Activated CD4-positive, alpha-beta T cell treated with anti-CD3 and anti-CD28 coated beads for 36 hours (primary cell): Measurements from ENCODE around the gene CD1B. TPM values are rescaled to one million over a fixed set of nuclear protein-coding genes. Genes with fewer than 3 reads are reported as not detected.

Experiments
- ATAC-seq: fragments of 200-7000 bp; cut with Tn5 transposase; one replicate; pipeline ENCODE4 v1.10.0; 2021; ENCODE audit warnings: mild to moderate bottlenecking, moderate library complexity
- CTCF ChIA-PET: fragments of 350-600 bp; sonication (Branson Sonifier 250); formaldehyde crosslinking; loops from one replicate; lab custom pipeline; 2021; ENCODE audit warnings: antibody characterized with exemption; lab: Charles Lee
- POLR2A ChIA-PET: fragments of 350-600 bp; sonication (Branson Sonifier 250); formaldehyde crosslinking; loops from one replicate; lab custom pipeline; 2021; ENCODE audit warnings: antibody characterized with exemption, inconsistent platforms; lab: Charles Lee
- DNase-seq: peaks from one replicate; pipeline ENCODE4 v3.0.0-alpha.2; 2020
- H3K27ac Mint-ChIP-seq: one replicate; pipeline ENCODE4 v1.8.0; 2021; ENCODE audit warnings: mixed read lengths
- H3K27me3 Mint-ChIP-seq: one replicate; pipeline ENCODE4 v1.8.0; 2021; ENCODE audit warnings: mixed read lengths
- H3K36me3 Mint-ChIP-seq: one replicate; pipeline ENCODE4 v1.8.0; 2021; ENCODE audit warnings: low read depth, mixed read lengths
- H3K4me1 Mint-ChIP-seq: one replicate; pipeline ENCODE4 v1.8.0; 2021; ENCODE audit warnings: mixed read lengths
- H3K4me3 Mint-ChIP-seq: one replicate; pipeline ENCODE4 v1.8.0; 2021; ENCODE audit warnings: mild to moderate bottlenecking, moderate library complexity, mixed read lengths
- H3K9me3 Mint-ChIP-seq: one replicate; pipeline ENCODE4 v1.8.0; 2021; ENCODE audit warnings: low read depth, mixed read lengths
- intact Hi-C, 2 experiments: fragments of 100-400 bp; cut with DNase I in 1 of 2; cut with micrococcal nuclease in 1 of 2; formaldehyde crosslinking; loops; one replicate each; pipeline versions ENCODE4 v1.14.2 to v1.15.1; 2022 to 2024; cut with DNase I, micrococcal nuclease
- total RNA-seq, 2 experiments: library from RNA; stranded (reverse); gene quantifications; one replicate each; pipeline ENCODE4 v1.2.3, GENCODE V29; 2021

CD1B gene
- total RNA-seq, 2 experiments from 2014 or later = not detected

DNA sequence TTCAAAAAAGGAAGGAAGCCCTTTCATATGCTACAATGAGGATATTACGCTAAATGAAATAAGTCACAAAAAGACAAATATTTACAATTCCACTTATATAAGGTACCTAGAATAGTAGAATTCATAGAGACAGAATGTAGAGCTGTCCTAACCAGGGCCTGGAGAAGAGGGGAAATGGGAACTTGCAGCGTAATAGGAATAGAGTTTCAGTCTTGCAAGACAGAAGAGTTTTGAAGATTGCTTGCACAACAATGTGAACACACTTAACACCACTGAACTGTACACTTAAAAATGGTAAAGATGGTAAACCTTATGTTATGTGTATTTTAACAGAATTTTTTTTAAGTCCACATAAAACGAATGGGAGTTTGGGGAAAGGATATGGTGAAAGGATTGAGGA, 2.9 kb downstream of the CD1B start:
- ChIA-PET POLR2A (no interaction called here), CTCF (no interaction called here)
- no peak overlapping the region for H3K27ac Mint-ChIP-seq
- H3K36me3 Mint-ChIP-seq = no peaks in the 10 kb centered on the region
- H3K9me3 Mint-ChIP-seq = peaks cover 2% of the 10 kb centered on the region
- ATAC-seq (no peak), DNase-seq (no peak)
- H3K4me3 Mint-ChIP-seq = no peak overlapping the region
- H3K4me1 Mint-ChIP-seq = peaks cover 7% of the 10 kb centered on the region
- intact Hi-C loops = no loop called here
- peaks cover 2% of the 10 kb centered on the region for H3K27me3 Mint-ChIP-seq

GRCh38 chr1:158327481-158327880, 3.9 kb downstream of the CD1B start:
- Mint-ChIP-seq H3K9me3 (peaks cover 5% of the 10 kb centered on the region), H3K27ac (no peak overlapping the region), H3K27me3 (peaks cover 8% of the 10 kb centered on the region), H3K36me3 (no peaks in the 10 kb centered on the region), H3K4me1 (peaks cover 4% of the 10 kb centered on the region), H3K4me3 (no peak overlapping the region)
- ATAC-seq (no peak), DNase-seq (no peak)
- CTCF ChIA-PET = interaction anchor here (0.9 kb wide), 1 partner anchor 32 kb away, joined by 3 read pairs; no protein-coding TSS in a partner anchor
- POLR2A ChIA-PET = no interaction called here
- intact Hi-C loops = no loop called here

- no peak overlapping the region for H3K27ac Mint-ChIP-seq
- no peak overlapping the region for H3K4me3 Mint-ChIP-seq
- H3K27me3 Mint-ChIP-seq = peaks cover 15% of the 10 kb centered on the region
- H3K9me3 Mint-ChIP-seq = peaks cover 5% of the 10 kb centered on the region
- POLR2A ChIA-PET = no interaction called here
- H3K36me3 Mint-ChIP-seq = no peaks in the 10 kb centered on the region
- intact Hi-C loops = no loop called here
- no peak for ATAC-seq
- no peak for DNase-seq
- peaks cover 4% of the 10 kb centered on the region for H3K4me1 Mint-ChIP-seq
- CTCF ChIA-PET = no interaction called here
Observed at GRCh38 chr1:158324395-158324794, 6.9 kb downstream of the CD1B start.

DNA sequence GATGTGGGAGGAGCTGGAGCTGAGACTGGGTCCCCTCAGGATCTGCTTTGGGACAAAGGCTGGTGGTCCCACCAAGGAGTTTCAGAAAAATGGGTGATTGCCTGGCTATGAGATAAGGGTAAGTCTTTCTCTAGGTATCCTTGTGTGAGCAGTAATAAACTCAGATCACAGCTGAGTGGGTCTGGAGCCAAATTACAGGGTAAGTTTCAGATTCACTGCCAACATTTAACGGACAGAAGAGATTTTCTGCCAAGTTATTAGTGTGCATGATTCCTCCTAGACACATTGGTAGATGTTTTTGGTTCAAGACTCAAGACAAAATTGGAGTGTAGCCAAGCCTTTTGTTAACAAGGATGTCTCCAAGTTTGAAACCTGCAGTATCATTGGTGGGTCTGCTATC, 7.5 kb downstream of the CD1B start:
- Mint-ChIP-seq H3K9me3 (peaks cover 5% of the 10 kb centered on the region), H3K27ac (no peak overlapping the region), H3K36me3 (no peaks in the 10 kb centered on the region), H3K4me3 (no peak overlapping the region), H3K4me1 (peaks cover 4% of the 10 kb centered on the region), H3K27me3 (peaks cover 15% of the 10 kb centered on the region)
- DNase-seq = no peak
- intact Hi-C loops = no loop called here
- ChIA-PET POLR2A (no interaction called here), CTCF (no interaction called here)
- no peak for ATAC-seq

DNA sequence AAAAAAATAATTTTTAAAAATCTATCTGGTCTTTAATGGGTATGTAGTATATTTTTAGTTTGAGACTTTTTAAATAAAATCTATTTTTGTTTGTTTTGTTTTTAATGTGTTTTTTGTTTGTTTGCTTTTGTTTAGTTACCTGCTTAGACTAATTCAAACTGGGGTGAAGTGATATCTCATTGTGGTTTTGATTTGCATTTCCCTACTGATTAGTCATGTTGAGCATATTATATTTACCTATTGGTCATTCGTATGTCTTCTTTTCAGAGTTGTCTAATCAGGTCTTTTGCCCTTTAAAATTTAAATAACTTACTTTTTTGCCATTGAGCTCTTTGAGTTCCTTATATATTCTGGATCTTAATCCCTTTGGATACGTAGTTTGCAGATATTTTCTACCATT, 20.3 kb downstream of the CD1B start:
- H3K36me3 Mint-ChIP-seq = no peaks in the 10 kb centered on the region
- H3K4me3 Mint-ChIP-seq = no peak overlapping the region
- ATAC-seq (no peak), DNase-seq (no peak)
- peaks cover 9% of the 10 kb centered on the region for H3K9me3 Mint-ChIP-seq
- H3K27ac Mint-ChIP-seq = no peak overlapping the region
- intact Hi-C loops = no loop called here
- POLR2A ChIA-PET = no interaction called here
- CTCF ChIA-PET = no interaction called here
- no peaks in the 10 kb centered on the region for H3K4me1 Mint-ChIP-seq
- H3K27me3 Mint-ChIP-seq = peaks cover 5% of the 10 kb centered on the region

- no peak for DNase-seq
- Mint-ChIP-seq H3K36me3 (no peaks in the 10 kb centered on the region), H3K4me1 (no peaks in the 10 kb centered on the region), H3K4me3 (no peak overlapping the region), H3K27ac (no peak overlapping the region), H3K27me3 (peaks cover 5% of the 10 kb centered on the region), H3K9me3 (peaks cover 9% of the 10 kb centered on the region)
- ChIA-PET CTCF (no interaction called here), POLR2A (no interaction called here)
- intact Hi-C loops = no loop called here
- ATAC-seq = no peak
Observed at GRCh38 chr1:158310623-158311022, 20.7 kb downstream of the CD1B start.

DNA sequence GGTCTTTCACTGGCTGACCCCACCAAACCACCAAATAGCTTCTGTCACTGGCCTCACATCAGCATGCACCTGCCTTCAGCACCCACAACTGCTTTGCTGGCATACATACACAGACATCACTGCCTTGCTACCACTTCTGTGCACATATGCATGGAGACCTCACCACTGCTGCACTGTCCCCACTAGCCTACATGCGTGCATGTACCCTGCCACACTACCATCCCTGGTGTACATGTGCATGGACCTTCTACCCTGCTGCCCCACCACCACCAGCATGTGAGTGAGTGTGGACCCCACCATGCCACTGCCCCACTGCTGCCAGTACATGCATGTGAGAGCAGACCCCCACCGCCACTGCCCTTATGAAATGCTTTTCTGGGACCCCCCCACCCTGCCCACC, 35.5 kb downstream of the CD1B start:
- Mint-ChIP-seq H3K27ac (no peak overlapping the region), H3K4me1 (no peaks in the 10 kb centered on the region), H3K4me3 (no peak overlapping the region), H3K9me3 (peaks cover 13% of the 10 kb centered on the region), H3K36me3 (peaks cover 1% of the 10 kb centered on the region), H3K27me3 (peaks cover 11% of the 10 kb centered on the region)
- intact Hi-C loops = no loop called here
- CTCF ChIA-PET = interaction anchor here (0.6 kb wide), 1 partner anchor 8 kb away, joined by 3 read pairs; no protein-coding TSS in a partner anchor
- POLR2A ChIA-PET = no interaction called here
- DNase-seq = no peak
- ATAC-seq = no peak

DNA sequence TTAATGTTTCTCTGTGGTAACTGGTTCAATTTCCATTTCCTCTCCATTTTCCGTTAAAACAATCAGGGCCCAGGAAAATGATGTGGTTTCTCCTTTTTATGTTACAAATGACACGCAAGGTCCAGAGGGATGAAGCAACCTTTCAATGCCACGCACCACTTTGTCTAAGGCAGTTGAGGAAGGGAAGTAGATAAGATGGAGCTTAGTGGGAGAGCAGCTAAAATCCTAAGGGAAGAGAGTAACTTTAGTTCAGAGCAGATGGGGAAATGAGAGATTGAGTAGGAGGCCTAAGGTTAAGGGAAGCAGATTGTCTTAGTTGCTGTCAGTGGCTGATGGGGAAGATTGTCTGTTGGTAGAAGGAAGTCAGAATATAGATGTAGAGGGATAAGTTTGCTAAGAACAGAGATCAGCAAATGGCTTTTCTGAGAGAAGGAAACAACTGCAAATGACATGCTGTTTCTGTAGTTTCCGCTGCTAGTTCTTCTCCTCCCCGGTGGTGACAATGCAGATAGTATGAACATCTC, 40.9 kb downstream of the CD1B start:
- DNase-seq = no peak
- H3K27ac Mint-ChIP-seq = no peak overlapping the region
- intact Hi-C loops = no loop called here
- no peak for ATAC-seq
- no peak overlapping the region for H3K4me3 Mint-ChIP-seq
- no peaks in the 10 kb centered on the region for H3K9me3 Mint-ChIP-seq
- peaks cover 20% of the 10 kb centered on the region for H3K4me1 Mint-ChIP-seq
- no peaks in the 10 kb centered on the region for H3K36me3 Mint-ChIP-seq
- peaks cover 8% of the 10 kb centered on the region for H3K27me3 Mint-ChIP-seq
- ChIA-PET CTCF (interaction anchor here (0.8 kb wide), 1 partner anchor 261 kb away, joined by 3 read pairs; no protein-coding TSS in a partner anchor), POLR2A (no interaction called here)

GRCh38 chr1:158289811-158290210, 41.5 kb downstream of the CD1B start, which contains the start of gene CD1C:
Gene CD1C (plus strand): TSS chr1:158289923. CDS start chr1:158290065, 142 bp downstream.
- intact Hi-C loops = no loop called here
- POLR2A ChIA-PET = no interaction called here
- ATAC-seq = no peak
- Mint-ChIP-seq H3K36me3 (no peaks in the 10 kb centered on the region), H3K9me3 (no peaks in the 10 kb centered on the region), H3K4me1 (peaks cover 22% of the 10 kb centered on the region), H3K4me3 (no peak within 1 kb of the TSS), H3K27ac (no peak within 1 kb of the TSS), H3K27me3 (peaks cover 8% of the 10 kb centered on the region)
- CTCF ChIA-PET = no interaction called here
- DNase-seq = no peak

DNA sequence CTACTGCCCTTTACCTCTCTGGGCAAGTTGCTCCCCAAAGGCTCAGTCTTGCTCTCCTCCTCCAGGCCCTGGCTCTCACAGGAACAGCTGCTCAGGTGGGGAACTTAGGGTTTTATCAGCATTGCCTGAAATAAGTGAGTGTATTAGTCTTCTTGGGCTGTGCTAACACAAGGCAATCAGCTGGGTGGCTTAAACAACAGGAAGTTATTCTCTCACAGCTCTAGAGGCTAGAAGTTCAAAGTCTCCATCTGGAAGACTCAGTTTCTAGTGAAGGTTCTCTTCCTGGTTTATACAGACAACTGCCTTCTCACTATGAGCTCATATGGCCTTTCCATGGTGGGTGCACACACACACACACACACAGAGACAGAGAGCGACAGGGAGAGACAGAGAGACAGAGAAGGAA, 44.4 kb downstream of the CD1B start:
- Mint-ChIP-seq H3K4me1 (peaks cover 24% of the 10 kb centered on the region), H3K4me3 (no peak overlapping the region), H3K9me3 (no peaks in the 10 kb centered on the region), H3K27me3 (peaks cover 8% of the 10 kb centered on the region), H3K36me3 (no peaks in the 10 kb centered on the region), H3K27ac (peak overlapping the region; percentile 44)
- intact Hi-C loops = no loop called here
- peak; percentile 7 for ATAC-seq
- ChIA-PET POLR2A (no interaction called here), CTCF (no interaction called here)
- DNase-seq = no peak

DNA sequence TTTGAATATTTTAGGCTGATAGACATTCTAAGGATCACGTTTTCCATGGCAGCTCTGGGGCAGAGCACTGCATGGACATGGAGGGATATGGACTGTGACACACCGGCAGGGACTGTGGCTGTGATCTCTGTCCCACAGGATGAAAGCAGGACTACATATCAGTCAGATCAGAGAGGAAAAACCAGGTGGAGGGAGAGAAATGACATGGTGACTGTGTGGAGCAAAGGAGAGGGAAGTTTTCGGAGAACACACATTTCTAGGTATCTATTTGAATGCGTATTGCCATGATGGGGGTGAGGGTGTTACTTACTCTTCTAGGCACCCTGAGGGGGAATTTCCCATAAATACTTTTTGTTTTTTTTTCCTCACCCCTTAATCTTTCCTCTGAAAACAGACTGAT, 44.8 kb downstream of the CD1B start:
- Mint-ChIP-seq H3K27ac (peak overlapping the region; percentile 73), H3K36me3 (no peaks in the 10 kb centered on the region), H3K4me3 (no peak overlapping the region), H3K9me3 (peaks cover 2% of the 10 kb centered on the region), H3K4me1 (peaks cover 24% of the 10 kb centered on the region), H3K27me3 (peaks cover 12% of the 10 kb centered on the region)
- ChIA-PET POLR2A (no interaction called here), CTCF (no interaction called here)
- ATAC-seq = peak; percentile 46
- no peak for DNase-seq
- intact Hi-C loops = no loop called here

- Mint-ChIP-seq H3K27me3 (peaks cover 18% of the 10 kb centered on the region), H3K4me1 (peaks cover 24% of the 10 kb centered on the region), H3K27ac (peak overlapping the region; percentile 73), H3K36me3 (peaks cover 2% of the 10 kb centered on the region), H3K9me3 (peaks cover 4% of the 10 kb centered on the region), H3K4me3 (no peak overlapping the region)
- ATAC-seq (peak; percentile 70), DNase-seq (peak; percentile 44)
- POLR2A ChIA-PET = no interaction called here
- intact Hi-C loops = no loop called here
- CTCF ChIA-PET = no interaction called here
Observed at GRCh38 chr1:158285756-158286241, 45.5 kb downstream of the CD1B start.
